DMS153 (cell line): ENCODE data around the gene PPP1R1A.

Experiments used
- DNase-seq: peaks from one replicate; lab custom pipeline; 2025; lab: John Stamatoyannopoulos, UW

PPP1R1A gene

GRCh38 chr12:54571193-54572188 lies 17.0 kb downstream of the PPP1R1A start:
- no peak for DNase-seq

GRCh38 chr12:54569995-54570528 lies 18.4 kb downstream of the PPP1R1A start:
- DNase-seq = no peak

GRCh38 chr12:54569072-54569471 lies 19.4 kb downstream of the PPP1R1A start:
- no peak for DNase-seq

- no peak for DNase-seq
Measured at GRCh38 chr12:54566792-54567191, 21.7 kb downstream of the PPP1R1A start.

GRCh38 chr12:54565986-54566544 lies 22.4 kb downstream of the PPP1R1A start:
- no peak for DNase-seq

- DNase-seq = no peak
Measured at GRCh38 chr12:54565310-54565985, 23.0 kb downstream of the PPP1R1A start.

GRCh38 chr12:54564768-54565167 lies 23.7 kb downstream of the PPP1R1A start:
- DNase-seq = no peak

GRCh38 chr12:54563787-54564186 lies 24.7 kb downstream of the PPP1R1A start:
- DNase-seq = no peak

GRCh38 chr12:54562750-54563356 lies 25.6 kb downstream of the PPP1R1A start:
- no peak for DNase-seq

GRCh38 chr12:54561164-54561563 lies 27.3 kb downstream of the PPP1R1A start:
- DNase-seq = no peak

GRCh38 chr12:54560374-54560858 lies 28.0 kb downstream of the PPP1R1A start:
- DNase-seq = peak; percentile 50

- no peak for DNase-seq
Measured at GRCh38 chr12:54558759-54559158, 29.7 kb downstream of the PPP1R1A start.

- no peak for DNase-seq
Measured at GRCh38 chr12:54558311-54558710, 30.1 kb downstream of the PPP1R1A start.

- DNase-seq = no peak
Measured at GRCh38 chr12:54555670-54556257, 32.7 kb downstream of the PPP1R1A start.

GRCh38 chr12:54549774-54550451 lies 38.5 kb downstream of the PPP1R1A start:
- no peak for DNase-seq

GRCh38 chr12:54546511-54546910 lies 41.9 kb downstream of the PPP1R1A start:
- no peak for DNase-seq

- DNase-seq = no peak
Measured at GRCh38 chr12:54544743-54545142, 43.7 kb downstream of the PPP1R1A start.

GRCh38 chr12:54543526-54543925 lies 44.9 kb downstream of the PPP1R1A start:
- DNase-seq = no peak

GRCh38 chr12:54541751-54542290 lies 46.6 kb downstream of the PPP1R1A start:
- no peak for DNase-seq

GRCh38 chr12:54538136-54538700 lies 50.2 kb downstream of the PPP1R1A start:
- no peak for DNase-seq
